ENCODE results near the gene SPRR3. TPM values are rescaled to one million over a fixed set of nuclear protein-coding genes. Genes with fewer than 3 reads are reported as not detected.

Gene SPRR3
- total and polyA plus RNA-seq, 4 donors: 0.50 to 1.9 (median 1.2) TPM; not detected in 1

DNA sequence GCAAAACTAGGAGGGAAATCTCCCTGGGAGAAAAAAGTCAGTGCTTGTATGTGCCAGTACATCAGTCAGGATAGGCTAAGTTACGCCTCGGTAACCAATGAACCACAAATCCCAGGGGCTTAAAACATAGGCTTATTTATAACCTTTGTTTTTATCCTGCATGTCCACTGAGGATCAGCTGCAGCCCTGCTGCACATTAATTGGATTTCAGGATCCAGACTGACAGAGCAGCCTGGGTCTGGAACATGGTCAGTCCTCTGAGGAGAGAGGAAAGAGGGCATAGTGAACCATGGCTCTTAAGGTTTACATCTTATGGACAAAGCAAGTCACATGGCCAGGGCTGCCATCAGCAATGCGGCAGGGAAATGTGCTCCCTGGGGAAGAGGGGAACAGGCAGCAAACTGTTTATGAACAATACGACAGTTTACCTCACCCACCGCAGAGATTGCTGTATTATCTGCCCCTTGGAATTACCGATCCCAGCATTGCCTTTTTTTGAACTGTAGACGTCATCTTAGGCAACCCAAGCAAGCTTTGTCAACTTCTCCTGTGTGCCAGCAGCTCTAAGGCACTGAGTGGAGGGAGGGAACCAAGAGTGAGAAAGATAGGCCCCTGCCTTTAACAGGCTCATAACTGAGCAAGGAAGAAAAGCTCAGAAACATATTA lies 40.2 kb upstream of the SPRR3 start:
- H3K4me1 ChIP-seq (ENCODE audit: control insufficient read depth in 5 of 5, insufficient read depth in 5 of 5, low read length in 5 of 5): no peaks in the 10 kb centered on the region
- no peak overlapping the region for H3K4me3 ChIP-seq
- H3K27ac ChIP-seq (ENCODE audit: low read depth in 1 of 2, low read length in 1 of 2): no peak overlapping the region
- 82 to 85% methylated on average over 7 of the region's 7 CpGs for WGBS, 2 donors
- ATAC-seq (ENCODE audit: insufficient read depth, low FRiP score): no peak
- no peak for DNase-seq
- H3K9ac ChIP-seq (ENCODE audit: insufficient read depth in 1 of 2, low read length in 2 of 2): no peak overlapping the region
- TF ChIP-seq, protein P1, sequence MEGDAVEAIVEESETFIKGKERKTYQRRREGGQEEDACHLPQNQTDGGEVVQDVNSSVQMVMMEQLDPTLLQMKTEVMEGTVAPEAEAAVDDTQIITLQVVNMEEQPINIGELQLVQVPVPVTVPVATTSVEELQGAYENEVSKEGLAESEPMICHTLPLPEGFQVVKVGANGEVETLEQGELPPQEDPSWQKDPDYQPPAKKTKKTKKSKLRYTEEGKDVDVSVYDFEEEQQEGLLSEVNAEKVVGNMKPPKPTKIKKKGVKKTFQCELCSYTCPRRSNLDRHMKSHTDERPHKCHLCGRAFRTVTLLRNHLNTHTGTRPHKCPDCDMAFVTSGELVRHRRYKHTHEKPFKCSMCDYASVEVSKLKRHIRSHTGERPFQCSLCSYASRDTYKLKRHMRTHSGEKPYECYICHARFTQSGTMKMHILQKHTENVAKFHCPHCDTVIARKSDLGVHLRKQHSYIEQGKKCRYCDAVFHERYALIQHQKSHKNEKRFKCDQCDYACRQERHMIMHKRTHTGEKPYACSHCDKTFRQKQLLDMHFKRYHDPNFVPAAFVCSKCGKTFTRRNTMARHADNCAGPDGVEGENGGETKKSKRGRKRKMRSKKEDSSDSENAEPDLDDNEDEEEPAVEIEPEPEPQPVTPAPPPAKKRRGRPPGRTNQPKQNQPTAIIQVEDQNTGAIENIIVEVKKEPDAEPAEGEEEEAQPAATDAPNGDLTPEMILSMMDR (IDR thresholded peaks at IDR 0.05; ENCODE audit: control extremely low read depth, extremely low read depth): no peak
- H3K9me3 ChIP-seq (ENCODE audit: control insufficient read depth in 4 of 4, insufficient read depth in 3 of 4, low read length in 3 of 4): no peaks in the 10 kb centered on the region
- H3K27me3 ChIP-seq (ENCODE audit: control insufficient read depth in 3 of 3, insufficient read depth in 3 of 3, low read length in 2 of 3): peaks cover 0 to 3% (median 0%) of the 10 kb centered on the region in 3 donors
- no peaks in the 10 kb centered on the region for H3K36me3 ChIP-seq (ENCODE audit: control insufficient read depth in 4 of 4, insufficient read depth in 4 of 4, low read length in 4 of 4)

DNA sequence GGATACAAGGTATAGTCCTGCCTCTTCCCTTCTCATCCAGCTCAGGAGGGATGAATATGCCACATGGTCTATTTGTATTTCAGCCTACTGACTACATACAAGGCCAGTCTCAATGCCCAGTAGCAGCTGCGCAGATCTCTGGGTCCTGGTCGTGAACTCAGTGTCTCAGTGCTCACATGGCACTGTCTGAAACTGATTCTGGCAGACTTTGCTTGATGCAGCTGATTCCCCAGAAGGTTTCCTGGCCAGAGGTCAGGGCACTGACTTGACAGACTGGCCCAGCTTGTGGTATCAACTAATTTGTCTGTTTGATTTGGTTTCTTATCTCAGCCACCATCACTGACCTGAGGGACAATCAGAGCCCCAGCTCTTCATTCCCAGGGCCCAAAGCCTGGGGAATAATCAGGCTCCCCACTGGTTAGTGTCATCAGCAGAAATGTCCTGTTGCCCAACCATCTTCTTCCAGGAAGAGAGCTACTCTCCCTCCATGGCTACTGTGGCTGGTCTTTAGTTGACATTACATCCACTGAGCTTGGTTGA lies 38.6 kb upstream of the SPRR3 start:
- Histone ChIP-seq H3K4me1 (ENCODE audit: control insufficient read depth in 5 of 5, insufficient read depth in 5 of 5, low read length in 5 of 5) (no peaks in the 10 kb centered on the region), H3K36me3 (ENCODE audit: control insufficient read depth in 4 of 4, insufficient read depth in 4 of 4, low read length in 4 of 4) (no peaks in the 10 kb centered on the region), H3K27me3 (ENCODE audit: control insufficient read depth in 3 of 3, insufficient read depth in 3 of 3, low read length in 2 of 3) (peaks cover 0 to 3% (median 0%) of the 10 kb centered on the region in 3 donors), H3K9ac (ENCODE audit: insufficient read depth in 1 of 2, low read length in 2 of 2) (no peak overlapping the region), H3K4me3 (no peak overlapping the region), H3K27ac (ENCODE audit: low read depth in 1 of 2, low read length in 1 of 2) (no peak overlapping the region), H3K9me3 (ENCODE audit: control insufficient read depth in 4 of 4, insufficient read depth in 3 of 4, low read length in 3 of 4) (no peaks in the 10 kb centered on the region)
- TF ChIP-seq, protein P1 (IDR thresholded peaks at IDR 0.05; ENCODE audit: control extremely low read depth, extremely low read depth): no peak
- DNase-seq (no peak), ATAC-seq (ENCODE audit: insufficient read depth, low FRiP score) (no peak)
- 73 to 90% methylated on average over 2 of the region's 2 CpGs for WGBS, 2 donors

DNA sequence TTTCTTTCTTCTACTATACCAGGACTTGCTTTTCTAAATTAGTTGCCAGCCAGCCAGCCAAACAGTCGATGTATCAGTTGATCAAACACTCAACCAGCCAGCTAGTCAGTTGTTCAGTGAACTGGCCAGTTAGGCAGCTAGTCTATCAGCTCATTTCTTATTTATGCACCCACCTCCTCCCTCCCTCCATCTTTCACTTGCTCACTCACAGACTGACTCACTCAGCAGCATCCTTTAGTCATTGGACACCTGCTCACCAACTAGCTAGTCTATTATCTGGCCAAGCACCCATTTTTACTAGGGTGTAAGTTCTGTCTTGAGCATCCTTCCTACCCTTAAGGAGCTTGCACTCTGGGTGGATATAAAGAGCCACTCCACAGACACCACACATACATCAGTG lies 37.0 kb upstream of the SPRR3 start:
- H3K4me3 ChIP-seq: no peak overlapping the region
- 75 to 89% methylated on average over 1 of the region's 1 CpG for WGBS, 2 donors
- DNase-seq: no peak
- H3K9me3 ChIP-seq (ENCODE audit: control insufficient read depth in 4 of 4, insufficient read depth in 3 of 4, low read length in 3 of 4): no peaks in the 10 kb centered on the region
- no peak for ATAC-seq (ENCODE audit: insufficient read depth, low FRiP score)
- no peaks in the 10 kb centered on the region for H3K4me1 ChIP-seq (ENCODE audit: control insufficient read depth in 5 of 5, insufficient read depth in 5 of 5, low read length in 5 of 5)
- H3K36me3 ChIP-seq (ENCODE audit: control insufficient read depth in 4 of 4, insufficient read depth in 4 of 4, low read length in 4 of 4): no peaks in the 10 kb centered on the region
- H3K9ac ChIP-seq (ENCODE audit: insufficient read depth in 1 of 2, low read length in 2 of 2): no peak overlapping the region
- TF ChIP-seq, protein P1 (IDR thresholded peaks at IDR 0.05; ENCODE audit: control extremely low read depth, extremely low read depth): no peak
- H3K27me3 ChIP-seq (ENCODE audit: control insufficient read depth in 3 of 3, insufficient read depth in 3 of 3, low read length in 2 of 3): peaks cover 0 to 3% (median 0%) of the 10 kb centered on the region in 3 donors
- H3K27ac ChIP-seq (ENCODE audit: low read depth in 1 of 2, low read length in 1 of 2): no peak overlapping the region
